GM23248 (cell line): ENCODE data around the gene LHFPL2.

Experiments used
- EZH2 ChIP-seq: fragments of 200-600 bp; sonication (generic); IDR thresholded peaks from 2 replicates; pipeline ENCODE4 v1.6.1; 2018; ENCODE audit warnings: antibody characterized with exemption, mild to moderate bottlenecking; ENCODE audit not compliant: insufficient read depth, poor library complexity, severe bottlenecking
- EZH2phosphoT487 ChIP-seq: fragments of 200-600 bp; sonication (generic); IDR thresholded peaks from 2 replicates; pipeline ENCODE4 v1.6.1; 2018; ENCODE audit warnings: antibody characterized with exemption, moderate library complexity, mild to moderate bottlenecking, low read depth; ENCODE audit not compliant: insufficient read depth

DNA sequence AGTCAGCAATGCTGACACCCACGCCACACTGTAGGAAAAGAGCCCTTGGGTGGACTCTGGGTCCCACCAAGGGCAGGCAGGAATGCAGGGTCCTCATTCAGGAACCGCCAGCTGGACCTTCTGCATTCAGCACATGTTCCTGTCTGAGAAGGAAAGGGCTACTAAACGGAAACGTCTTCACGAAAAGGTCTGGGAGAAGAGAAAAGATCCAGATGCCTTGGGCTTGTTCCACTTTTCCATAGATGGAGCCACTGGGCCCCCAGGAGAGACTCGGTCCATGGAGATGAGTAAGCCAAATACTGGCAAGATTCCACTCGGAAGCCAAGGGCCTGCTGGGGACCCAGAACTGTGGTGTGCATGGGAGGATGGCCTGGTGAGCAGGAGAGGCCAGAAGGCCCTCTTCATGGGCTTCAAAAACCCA lies 38.4 kb downstream of the LHFPL2 start:
- TF ChIP-seq EZH2phosphoT487 (no peak), EZH2 (no peak)
